Posterior cingulate gyrus (tissue), 11 donors: ENCODE results near the gene DENND2D.

Experiments used
- DNase-seq, 10 donors: peaks; one replicate each; pipeline versions ENCODE4 v3.0.0 to v3.0.0-alpha.2; 2020 to 2021; ENCODE audit warnings: mixed read lengths in 3 of 10
- intact Hi-C: fragments of 100-400 bp; cut with DNase I; formaldehyde crosslinking; loops from one replicate; pipeline ENCODE4 v1.15.1; 2023

Gene DENND2D

DNA sequence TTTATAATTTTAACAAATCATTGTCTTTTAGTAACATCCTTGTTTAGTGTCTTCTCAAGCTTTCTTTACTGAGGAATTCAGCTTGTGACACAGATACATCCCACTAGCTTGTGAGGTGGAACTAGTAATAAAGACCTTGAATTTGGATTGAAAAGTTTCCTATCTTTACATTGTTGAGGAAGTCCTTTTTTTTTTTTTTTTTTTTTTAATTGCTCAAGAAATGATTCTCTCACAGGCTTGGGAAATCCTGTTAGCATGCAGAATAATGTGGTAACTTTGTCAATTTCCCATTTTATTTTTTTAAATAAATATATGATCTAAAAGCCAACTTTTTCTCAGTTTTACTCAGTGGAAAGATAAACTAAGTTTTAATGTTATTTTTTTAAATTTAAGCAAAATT lies 15.8 kb downstream of the DENND2D start:
- DNase-seq = no peak
- intact Hi-C loops = no loop called here

DNA sequence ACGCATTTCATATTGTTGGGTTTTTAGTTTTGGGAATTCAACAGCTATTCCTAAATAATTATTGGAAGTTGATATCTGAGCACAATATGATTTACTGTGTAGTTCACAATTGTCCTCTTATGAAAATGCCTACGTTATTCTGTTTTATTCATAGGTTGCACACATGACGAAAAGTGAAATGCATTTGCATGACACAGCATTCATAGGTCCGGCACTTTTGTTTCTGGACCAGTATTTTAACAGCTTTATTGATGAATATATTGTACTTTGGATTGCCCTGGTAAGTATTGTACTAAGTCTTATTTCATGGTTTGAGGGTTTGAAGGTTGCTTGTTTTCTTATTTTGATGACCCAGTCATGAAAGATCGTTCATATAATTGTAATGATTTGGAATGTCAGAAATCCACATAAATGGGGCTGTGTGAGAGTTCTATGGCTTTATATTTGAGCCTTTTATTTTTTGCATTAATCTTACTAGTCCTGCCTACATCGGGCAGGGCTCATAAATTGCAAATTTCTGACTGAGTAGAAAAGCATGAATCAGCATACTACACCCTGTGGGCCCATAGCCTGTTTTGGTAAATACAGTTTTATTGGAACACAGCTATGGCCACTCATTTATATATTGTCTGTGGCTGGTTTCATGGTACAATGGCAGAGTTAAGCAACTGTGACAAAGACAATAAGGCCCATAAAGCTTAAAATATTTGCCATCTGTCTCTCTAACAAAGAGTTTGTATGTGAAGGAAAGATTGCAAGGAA lies 17.0 kb downstream of the DENND2D start:
- no peak for DNase-seq
- intact Hi-C loops = no loop called here

DNA sequence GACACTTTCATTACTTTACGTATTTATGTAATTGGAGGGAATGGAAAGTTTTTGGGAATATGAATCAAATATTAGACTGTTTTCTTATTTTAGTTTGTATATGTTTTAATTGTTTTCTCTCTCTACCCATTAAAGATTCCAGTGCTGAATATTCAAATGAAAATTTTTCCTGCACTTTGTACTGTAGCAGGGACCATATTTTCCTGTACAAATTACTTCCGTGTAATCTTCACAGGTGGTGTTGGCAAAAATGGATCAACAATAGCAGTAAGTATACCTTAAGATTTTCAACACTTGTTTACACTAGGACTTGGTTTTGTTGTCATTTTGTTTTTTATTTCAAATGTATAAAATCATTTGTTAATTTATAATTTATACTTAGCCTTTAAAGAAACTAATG lies 18.4 kb downstream of the DENND2D start:
- no peak for DNase-seq
- intact Hi-C loops = no loop called here

DNA sequence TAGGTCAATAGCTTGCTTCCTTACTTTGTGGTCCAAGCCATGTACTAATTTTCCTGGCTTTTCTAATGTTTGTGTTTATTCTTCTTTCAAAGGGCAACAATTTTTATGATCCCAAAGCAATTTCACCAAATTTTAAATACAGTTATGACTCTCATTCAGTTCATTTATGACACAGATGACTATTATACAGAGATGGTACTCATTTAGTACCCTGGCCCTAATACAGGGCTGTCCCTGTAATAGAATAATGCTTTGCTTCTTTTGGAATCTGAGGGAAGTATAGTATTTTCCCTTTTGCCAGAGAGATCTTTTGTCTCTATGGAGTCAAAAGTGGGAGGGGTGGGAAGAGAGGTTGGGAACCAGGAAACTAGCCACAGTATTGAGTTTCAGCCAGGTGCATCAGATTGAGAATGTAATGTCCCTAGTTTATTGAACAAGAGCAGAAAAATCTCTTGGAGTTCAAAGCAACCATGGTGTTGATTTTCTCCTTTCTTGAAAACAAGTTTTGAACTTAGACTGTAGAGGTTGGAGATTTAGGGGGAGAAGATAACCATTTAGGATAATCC lies 20.4 kb downstream of the DENND2D start:
- no peak for DNase-seq
- intact Hi-C loops = no loop called here

DNA sequence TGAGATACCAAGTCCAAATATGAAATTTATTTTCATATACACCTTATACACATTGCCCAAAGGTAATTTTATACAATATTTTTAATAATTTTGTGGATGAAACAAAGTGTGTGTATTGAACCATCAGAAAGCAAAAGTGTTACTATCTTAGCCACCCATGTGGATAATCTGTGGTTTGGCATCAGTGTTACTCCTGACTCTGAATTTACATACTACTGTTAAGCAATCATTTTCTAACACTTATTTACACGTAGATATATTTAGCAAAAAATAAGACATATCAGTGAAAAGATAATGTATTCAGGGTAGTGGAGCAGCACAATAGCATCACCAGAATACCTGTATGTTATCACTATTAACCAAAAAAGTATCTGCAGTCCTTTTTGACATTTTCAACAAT lies 23.8 kb downstream of the DENND2D start:
- no peak for DNase-seq
- intact Hi-C loops = no loop called here

DNA sequence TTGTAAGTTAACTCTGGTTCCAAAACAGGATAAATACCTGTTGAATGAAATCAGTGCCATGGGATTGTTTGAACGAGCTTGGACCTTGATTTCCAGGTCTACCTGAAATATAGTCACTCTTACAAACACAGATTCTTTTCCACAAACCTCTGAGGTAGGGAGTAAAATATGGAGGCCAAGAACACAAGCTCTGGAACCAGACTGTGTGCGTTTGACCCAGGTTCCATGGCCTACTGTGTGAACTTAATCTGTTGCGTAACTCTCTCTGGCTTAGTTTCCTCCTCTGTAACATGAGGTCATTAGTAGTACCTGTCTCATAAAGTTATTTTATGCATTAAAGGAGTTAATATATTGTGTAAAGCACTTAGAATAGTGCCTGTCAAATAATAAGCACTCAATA lies 25.1 kb downstream of the DENND2D start:
- DNase-seq = no peak
- intact Hi-C loops = no loop called here

DNA sequence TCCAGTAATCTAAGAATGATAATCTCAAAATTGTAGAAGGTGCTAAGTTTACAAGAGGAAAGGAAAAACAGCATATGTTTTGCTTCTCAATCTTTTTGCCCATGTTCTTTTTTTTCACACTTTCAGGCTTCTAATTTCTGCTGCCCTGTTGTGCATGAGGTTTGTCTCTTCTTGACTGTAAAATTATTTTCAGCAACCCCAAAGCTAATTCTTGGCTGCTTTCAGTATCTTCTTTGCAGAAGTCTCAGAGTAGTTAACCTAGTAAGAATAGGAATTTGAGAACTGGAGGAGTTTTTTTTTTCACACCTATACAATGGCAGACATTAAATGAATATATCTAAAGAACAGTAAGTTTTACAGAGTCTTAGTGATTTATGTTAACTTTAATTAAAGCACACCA lies 26.4 kb downstream of the DENND2D start:
- intact Hi-C loops = no loop called here
- DNase-seq = no peak

DNA sequence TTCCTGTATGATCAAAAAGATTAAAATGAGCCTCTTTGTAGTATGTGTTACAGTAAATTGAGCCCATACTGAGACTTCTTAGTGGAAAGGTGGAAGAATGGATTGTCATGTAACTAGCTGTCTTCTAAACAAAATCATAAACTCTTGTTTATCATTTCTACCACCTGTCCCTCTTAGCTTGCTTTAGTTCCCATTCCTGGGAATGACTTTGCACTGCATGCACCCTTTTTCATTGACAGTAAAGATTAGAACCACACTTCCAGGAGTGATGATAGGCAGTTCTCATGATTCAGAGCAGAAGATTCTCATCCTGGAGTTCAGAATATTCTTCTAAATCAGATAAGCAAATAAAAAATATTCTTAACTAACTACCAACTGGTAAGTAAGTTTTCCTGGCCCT lies 28.0 kb downstream of the DENND2D start:
- no peak for DNase-seq
- intact Hi-C loops = no loop called here

DNA sequence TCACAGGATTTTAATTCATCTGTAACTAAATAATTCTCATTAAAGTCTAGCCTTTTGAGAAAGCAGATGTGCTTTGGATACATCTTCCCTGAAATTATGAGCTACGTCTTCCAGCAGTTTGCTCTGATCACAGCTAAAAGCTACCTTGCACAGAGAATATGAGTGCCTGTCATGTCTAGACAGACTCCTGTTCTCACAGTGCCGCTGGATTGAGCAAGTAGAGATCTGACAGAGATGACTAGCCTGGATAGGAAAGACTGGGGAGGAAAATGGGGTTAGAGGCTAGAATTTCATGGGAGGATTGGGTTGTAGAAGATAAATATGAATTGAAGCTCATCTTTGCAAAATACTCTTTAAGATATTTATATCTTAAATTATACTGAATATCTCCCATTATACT lies 36.3 kb downstream of the DENND2D start:
- no peak for DNase-seq
- intact Hi-C loops = no loop called here

DNA sequence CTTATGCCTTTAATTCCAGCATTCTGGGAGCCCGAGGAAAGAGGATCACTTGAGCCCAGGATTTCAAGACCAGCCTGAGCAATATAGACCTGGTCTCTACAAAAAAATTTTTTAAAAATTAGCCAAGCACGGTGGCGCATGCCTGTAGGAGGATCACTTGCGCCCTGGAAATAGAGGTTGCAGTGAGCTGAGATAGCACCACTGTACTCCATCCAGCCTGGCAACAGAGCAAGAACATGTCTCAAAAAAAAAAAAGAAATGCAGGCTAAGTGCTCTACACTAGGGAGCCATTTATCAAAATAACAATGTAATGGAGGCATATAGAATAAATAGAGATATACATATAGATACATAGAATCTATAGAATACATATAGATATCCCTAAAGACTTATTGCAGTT lies 37.1 kb downstream of the DENND2D start:
- no peak for DNase-seq
- intact Hi-C loops = no loop called here

DNA sequence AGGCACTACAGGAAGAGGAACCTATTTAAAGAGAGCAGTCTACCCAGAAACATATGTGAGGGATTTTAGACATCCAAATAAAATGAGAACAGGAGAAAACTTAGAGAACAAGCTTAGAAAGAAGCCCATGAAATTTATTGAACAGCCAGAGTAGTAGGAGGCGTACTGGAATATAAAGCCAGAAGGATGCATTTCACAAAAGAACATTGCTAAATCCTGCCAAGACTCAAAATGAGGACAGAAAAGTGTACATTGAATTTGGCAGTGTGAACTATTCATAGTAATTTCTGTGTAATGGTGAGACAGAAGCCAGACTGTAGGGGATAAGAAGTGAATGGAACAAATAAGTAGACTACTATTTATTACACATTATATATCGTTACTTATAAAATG lies 38.0 kb downstream of the DENND2D start:
- DNase-seq = no peak
- intact Hi-C loops = no loop called here

DNA sequence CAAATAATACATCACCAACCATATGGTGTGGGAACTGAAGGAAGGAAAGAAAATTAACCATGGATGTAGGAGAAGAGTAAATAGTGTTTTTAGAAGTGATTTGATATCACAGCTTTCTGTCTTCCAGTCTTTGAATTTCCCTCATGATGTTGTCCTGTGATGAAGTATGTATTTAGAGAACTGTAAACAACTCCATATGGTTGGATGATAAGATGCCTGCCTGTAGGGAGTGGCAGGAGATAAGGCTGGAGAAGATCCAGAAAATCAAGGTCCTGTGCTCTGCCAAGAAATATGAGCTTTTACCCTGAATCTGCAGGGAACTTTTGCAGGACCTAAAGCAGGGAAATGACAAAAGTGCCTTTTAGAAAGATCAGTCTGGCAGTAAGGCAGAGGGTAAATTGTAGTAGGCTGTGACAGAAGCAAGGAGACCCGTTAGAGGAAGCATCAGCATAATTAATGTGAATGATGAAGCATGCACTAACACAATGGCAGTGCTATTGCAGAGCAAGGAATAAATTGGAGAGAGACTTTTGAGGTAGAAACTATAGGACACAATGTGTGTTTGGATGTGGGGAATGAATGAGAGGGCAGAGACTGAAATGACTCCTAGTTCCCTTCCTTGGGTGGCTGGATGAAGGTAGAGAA lies 38.5 kb downstream of the DENND2D start:
- intact Hi-C loops = no loop called here
- DNase-seq = no peak

DNA sequence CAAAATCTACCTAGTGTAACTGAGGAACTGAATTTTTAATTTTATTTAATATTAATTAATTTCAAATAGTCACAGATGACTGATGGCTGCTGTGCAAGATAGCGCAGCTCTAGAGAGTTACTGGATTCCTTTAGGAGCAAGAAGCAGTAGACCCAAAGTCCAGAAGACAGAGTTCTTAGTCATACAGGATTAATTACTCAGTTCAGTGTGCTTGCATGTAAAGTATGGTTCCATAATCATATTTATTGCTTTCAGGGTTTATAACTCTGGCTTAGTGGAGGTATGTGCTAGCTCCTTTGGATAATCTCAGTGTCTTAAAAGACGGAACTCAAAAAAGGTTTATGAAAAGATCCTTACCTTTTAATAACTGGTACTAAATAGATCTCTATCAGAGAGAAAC lies 43.0 kb downstream of the DENND2D start:
- intact Hi-C loops = no loop called here
- no peak for DNase-seq

DNA sequence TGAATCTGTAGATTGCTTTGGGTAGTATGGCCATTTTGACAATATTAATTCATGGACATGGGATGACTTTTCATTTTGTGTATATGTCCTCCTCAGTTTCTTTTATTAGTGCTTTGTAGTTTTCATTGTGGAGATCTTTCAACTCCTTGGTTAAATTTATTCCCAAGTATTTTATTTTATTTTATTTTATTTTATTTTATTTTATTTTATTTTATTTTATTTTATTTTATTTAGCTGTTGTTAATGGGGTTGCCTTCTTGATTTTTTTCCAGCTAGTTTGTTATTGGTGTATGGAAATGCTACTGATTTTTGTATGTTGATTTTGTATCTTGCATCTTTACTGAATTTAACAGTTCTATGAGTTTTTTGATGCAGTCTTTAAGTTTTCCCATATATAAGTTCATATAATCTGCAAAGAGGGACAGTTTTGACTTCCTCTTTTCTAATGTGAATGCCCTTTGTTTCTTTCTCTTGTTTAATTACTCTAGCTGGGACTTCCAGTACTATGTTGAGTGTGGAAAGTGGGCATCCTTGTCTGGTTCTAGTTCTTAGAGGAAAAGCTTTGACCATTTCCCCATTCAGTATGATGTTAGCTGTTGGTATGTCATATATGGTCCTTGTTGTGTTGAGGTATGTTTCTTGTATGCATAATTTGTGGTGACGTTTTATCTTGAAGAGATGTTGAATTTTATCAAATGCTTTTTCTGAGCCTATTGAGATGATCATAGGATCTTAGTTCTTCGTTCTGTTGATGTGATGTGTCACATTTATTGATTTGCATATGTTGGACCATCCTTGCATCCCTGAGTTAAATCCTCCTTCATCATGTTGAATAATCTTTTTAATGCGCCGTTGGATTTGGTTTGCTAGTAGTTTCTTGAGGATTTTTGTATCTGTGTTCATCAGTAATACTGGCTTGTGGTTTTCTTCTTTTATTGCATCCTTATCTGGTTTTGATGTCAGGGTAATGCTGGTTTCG lies 46.1 kb downstream of the DENND2D start:
- no peak for DNase-seq
- intact Hi-C loops = no loop called here

DNA sequence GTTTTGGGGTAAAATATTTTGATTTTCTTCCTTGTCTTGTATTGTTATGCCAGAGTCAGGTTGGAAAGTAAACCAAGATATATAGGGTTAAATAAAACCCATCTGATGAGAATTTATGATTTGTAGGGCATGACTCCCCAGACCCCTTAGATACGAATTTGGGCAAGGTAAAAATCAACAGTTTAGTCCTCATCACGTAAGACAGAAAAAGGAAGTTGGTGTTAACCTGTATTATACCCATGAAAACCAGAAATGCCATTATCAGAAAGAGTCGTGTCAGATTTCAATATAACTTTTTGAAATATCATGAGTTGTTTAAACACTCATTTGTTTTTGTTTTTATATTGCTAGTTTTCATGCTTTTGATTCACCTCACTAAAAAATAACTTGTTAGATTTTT lies 48.6 kb downstream of the DENND2D start:
- DNase-seq = no peak
- intact Hi-C loops = no loop called here

DNA sequence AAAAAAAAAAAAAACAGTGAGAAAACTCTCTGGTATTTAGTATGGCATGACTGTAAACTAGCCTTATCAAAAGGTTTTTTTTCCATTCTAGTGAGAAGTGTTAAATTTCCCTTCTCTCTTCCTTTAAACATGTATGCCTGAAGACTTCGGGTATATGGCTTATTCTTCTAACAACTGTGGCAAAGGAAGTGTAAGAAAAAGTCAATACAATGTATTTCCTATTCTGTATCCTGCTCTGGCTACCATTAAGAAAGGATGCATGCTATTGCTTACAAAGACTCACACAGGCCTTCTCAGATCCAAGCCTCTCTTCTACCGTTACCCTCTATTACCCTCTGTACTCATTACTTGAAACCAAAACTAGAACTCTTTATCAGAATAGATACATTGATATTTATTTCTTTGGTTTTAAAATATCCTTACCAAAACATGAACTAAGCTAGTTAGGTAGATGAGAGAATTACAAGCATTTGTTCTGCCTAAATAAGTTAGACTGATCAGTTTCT lies 52.0 kb downstream of the DENND2D start:
- intact Hi-C loops = no loop called here
- no peak for DNase-seq

DNA sequence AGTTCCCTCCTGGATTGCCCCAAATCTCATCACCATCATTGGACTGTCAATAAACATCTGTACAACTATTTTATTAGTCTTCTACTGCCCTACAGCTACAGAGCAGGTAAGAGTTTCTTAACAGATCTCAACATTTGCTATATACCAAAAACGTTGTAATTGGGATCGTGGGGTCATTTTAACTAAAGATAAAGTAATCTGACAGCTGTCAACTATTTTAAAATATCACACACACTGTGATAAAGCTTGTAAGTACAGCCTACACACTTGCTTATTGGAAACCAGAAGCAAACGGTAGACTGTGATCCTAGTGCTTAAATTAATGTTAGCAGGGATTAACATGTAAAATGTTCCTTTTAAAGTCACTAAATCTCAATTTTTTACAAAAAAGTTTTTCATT lies 52.5 kb downstream of the DENND2D start:
- no peak for DNase-seq
- intact Hi-C loops = no loop called here

DNA sequence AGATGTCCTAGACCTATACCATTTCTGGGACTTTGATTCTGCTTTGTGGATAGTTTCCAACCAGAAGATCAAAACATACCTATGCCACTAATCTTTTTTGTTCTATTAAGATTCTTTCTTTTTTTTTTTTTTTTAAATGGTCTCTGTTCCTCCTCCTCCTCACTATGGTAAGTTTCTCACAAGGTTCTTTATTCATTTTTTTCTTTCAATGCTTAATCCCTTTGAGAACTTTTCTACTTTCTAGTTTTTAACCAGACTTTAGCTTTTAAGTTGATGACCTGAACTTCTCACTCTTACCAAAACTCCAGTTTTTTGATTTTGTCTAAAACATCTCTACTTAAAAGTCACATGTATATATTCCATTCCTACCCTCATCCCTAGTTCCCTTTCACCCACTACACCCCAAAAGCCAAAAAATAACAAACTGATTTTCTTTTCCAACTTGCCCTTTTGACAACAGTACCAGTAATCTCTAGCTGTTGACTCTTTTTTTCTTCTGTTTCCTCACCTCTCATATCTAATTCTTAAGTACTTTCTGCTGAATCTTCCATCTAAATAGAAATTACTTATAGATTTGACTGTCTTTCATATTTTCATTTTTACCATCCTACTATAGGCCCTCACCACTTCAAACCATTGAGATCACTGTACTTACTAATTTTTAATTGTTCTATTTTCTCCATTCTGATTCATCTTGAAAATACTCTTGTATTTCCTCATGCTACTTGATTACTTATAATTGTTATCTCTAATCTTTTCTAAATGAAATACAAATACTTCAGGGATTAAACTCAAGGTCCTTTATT lies 54.3 kb downstream of the DENND2D start:
- intact Hi-C loops = no loop called here
- no peak for DNase-seq

DNA sequence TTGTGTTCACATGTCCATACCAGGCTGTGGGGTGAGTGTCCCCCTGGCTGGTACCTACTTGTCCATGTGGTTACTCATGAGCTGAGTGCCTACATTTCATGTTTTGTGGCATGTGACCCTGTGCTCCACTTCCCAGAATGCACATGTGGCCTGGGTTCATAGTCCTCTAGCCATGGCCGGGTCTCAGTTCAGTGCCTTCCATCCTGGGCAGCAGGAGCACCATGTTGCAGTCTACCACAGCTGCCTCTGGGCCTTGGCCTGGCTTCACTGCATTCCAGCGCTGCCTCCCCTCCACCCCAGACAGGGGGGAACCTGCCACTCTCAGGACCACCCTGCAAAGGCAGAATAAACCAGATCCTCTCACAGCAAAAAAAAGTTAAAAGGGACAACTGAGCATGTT lies 54.9 kb downstream of the DENND2D start:
- DNase-seq = no peak
- intact Hi-C loops = no loop called here

DNA sequence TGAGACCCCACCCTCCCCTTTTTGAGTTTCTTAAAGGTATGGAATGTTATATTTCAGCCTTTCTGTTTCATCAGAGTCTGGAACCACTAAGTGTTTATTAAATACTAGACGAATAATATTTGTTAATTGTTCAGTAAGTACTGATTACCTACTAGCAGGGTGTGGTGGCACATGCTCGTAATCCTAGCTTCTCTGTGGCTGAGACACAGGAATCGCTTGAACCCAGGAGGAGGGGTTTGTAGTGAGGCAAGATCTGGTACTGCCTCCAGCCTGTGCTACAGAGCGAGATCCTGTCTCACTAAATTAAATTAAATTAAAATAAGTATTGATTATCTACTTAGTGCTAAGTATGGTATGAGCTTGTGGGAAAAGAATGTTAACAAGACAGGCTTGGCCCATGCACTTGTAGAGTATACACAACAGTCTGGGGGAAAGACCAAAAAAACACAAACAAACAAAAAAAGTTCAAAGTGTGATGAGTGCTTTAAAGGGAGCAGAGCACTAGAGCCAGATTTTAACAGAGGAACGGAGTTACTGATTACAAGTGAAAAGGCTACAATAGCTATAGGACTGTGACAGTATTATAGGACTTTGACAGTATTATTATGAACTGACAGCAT lies 58.0 kb downstream of the DENND2D start:
- intact Hi-C loops = no loop called here
- no peak for DNase-seq
